Upper lobe of left lung (tissue), 6 donors: ENCODE data around the gene PAX5. TPM values are rescaled to one million over a fixed set of nuclear protein-coding genes. Genes with fewer than 3 reads are reported as not detected.

Experiments
- ATAC-seq, 2 donors: fragments of 200-7000 bp; cut with Tn5 transposase; one replicate each; pipeline ENCODE4 v1.9.1; 2022; ENCODE audit warnings: mild to moderate bottlenecking in 2 of 2, moderate library complexity in 2 of 2; ENCODE audit not compliant: low FRiP score in 2 of 2
- DNase-seq, 2 donors: peaks; one replicate each; pipeline ENCODE4 v3.0.0-alpha.2; 2019 to 2020
- H3K27ac ChIP-seq, 4 donors: fragments of 200-600 bp; sonication (generic); one replicate each; pipeline ENCODE4 v1.5.1; 2016 to 2019
- H3K27me3 ChIP-seq, 4 donors: fragments of 200-600 bp; sonication (generic); one replicate each; pipeline ENCODE4 v1.5.1; 2017 to 2019
- H3K36me3 ChIP-seq, 4 donors: fragments of 200-600 bp; sonication (generic); one replicate each; pipeline ENCODE4 v1.5.1; 2016 to 2019
- H3K4me1 ChIP-seq, 4 donors: fragments of 200-600 bp; sonication (generic); one replicate each; pipeline ENCODE4 v1.5.1; 2018 to 2019
- H3K4me3 ChIP-seq, 4 donors: fragments of 200-600 bp; sonication (generic); one replicate each; pipeline ENCODE4 v1.5.1; 2017 to 2019; ENCODE audit warnings: mild to moderate bottlenecking in 2 of 4, moderate library complexity in 1 of 4
- H3K9me3 ChIP-seq, 4 donors: fragments of 200-600 bp; sonication (generic); one replicate each; pipeline ENCODE4 v1.5.1; 2018 to 2019
- EP300 ChIP-seq, 4 donors: sonication (generic); formaldehyde crosslinking; IDR thresholded peaks; one replicate each; pipeline ENCODE4 v1.5.1; 2017; ENCODE audit warnings: antibody characterized with exemption in 4 of 4, control low read depth in 2 of 4
- POLR2A ChIP-seq, 4 donors: fragments of 450-650 bp; IDR thresholded peaks; one replicate each; pipeline ENCODE4 v1.5.1; 2016 to 2017; ENCODE audit warnings: antibody characterized with exemption in 4 of 4, mild to moderate bottlenecking in 2 of 4
- POLR2AphosphoS5 ChIP-seq, 2 donors: sonication (generic); formaldehyde crosslinking; IDR thresholded peaks; one replicate each; pipeline ENCODE4 v1.5.1; 2017; ENCODE audit warnings: antibody characterized with exemption in 2 of 2
- WGBS, 2 donors: methylation state at CpG; one replicate each; pipeline ENCODE4 v1.1.5; 2017 to 2018; 5-methylcytosine and 5-hydroxymethylcytosine counted together
- total RNA-seq, 6 donors: library from RNA; depleted of rRNA in 4 of 6; stranded (reverse); fragments of >200 nt in 4 of 6; gene quantifications; one replicate each; pipeline versions ENCODE4 v1.1.0 to v1.2.1, GENCODE V29; 2016 to 2021
- TF ChIP-seq, protein P1 (sequence below), 6 experiments: fragments of 450-650 bp in 4 of 6; fragments of 200-600 bp in 2 of 6; sonication (generic) in 2 of 6; IDR thresholded peaks; one replicate each; pipeline ENCODE4 v1.5.1; 2016 to 2019; ENCODE audit warnings: antibody characterized with exemption in 6 of 6
- donor health status: DM: no; HTN: no; CAD: no; lungs with moderate emphysema.
- donor health status: DM: no; HTN: yes; CAD: no; lungs with severe emphysema.

PAX5 gene
- total RNA-seq, 6 donors from 2014 or later: under 0.01 to 0.64 (median 0.43) TPM; not detected in 1

DNA sequence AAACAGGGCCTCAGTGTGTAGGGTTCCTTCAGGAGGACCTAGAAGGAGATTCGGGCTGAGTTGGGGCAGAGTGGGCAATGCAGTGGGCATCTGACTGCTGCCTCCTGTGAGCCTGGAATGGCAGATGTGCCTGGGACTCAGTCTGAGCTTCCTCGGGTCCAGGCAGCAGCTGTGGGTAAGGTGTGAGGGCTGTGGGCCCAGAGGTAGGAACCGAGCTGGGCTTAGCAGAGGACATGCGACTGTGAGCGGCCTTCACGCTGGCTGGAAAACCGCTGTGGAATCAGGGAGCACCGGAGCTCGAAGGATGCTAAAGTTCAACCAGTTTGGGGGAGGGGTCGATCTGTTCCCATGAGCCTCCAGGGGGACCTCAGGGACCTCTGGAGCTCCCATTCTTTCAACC is 137.0 kb downstream of the PAX5 start:
- 56 to 73% methylated on average over 10 of the region's 10 CpGs for WGBS, 2 donors
- no peaks in the 10 kb centered on the region for H3K36me3 ChIP-seq
- DNase-seq (no peak), ATAC-seq (no peak)
- TF ChIP-seq, protein P1, sequence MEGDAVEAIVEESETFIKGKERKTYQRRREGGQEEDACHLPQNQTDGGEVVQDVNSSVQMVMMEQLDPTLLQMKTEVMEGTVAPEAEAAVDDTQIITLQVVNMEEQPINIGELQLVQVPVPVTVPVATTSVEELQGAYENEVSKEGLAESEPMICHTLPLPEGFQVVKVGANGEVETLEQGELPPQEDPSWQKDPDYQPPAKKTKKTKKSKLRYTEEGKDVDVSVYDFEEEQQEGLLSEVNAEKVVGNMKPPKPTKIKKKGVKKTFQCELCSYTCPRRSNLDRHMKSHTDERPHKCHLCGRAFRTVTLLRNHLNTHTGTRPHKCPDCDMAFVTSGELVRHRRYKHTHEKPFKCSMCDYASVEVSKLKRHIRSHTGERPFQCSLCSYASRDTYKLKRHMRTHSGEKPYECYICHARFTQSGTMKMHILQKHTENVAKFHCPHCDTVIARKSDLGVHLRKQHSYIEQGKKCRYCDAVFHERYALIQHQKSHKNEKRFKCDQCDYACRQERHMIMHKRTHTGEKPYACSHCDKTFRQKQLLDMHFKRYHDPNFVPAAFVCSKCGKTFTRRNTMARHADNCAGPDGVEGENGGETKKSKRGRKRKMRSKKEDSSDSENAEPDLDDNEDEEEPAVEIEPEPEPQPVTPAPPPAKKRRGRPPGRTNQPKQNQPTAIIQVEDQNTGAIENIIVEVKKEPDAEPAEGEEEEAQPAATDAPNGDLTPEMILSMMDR (IDR thresholded peaks at IDR 0.05): no peak
- TF ChIP-seq POLR2A (IDR thresholded peaks at IDR 0.05) (no peak), POLR2AphosphoS5 (IDR thresholded peaks at IDR 0.05) (no peak), EP300 (IDR thresholded peaks at IDR 0.05) (no peak)
- no peaks in the 10 kb centered on the region for H3K4me1 ChIP-seq
- no peaks in the 10 kb centered on the region for H3K9me3 ChIP-seq
- H3K4me3 ChIP-seq: no peak overlapping the region
- H3K27me3 ChIP-seq: no peaks in the 10 kb centered on the region
- no peak overlapping the region for H3K27ac ChIP-seq

DNA sequence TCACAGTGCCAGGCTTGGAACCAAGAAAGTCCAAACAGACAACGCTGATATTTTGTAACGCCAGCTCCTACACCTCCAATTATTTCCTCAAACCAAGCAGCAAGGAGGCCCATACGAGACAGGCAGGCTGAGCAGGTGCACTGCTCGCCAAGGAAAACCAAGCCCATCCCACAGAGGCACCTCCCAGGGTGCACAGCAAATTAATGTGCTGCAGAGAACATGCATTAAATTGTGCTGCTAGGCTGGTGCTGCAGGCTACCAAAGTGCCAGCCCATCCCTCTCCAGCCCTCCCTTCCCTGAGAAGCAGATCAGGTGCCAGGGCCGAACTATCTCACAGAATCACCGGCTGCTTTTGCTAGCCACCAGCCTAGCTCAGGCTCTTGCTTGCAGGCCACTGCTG is 137.8 kb downstream of the PAX5 start:
- H3K9me3 ChIP-seq: no peaks in the 10 kb centered on the region
- no peaks in the 10 kb centered on the region for H3K27me3 ChIP-seq
- ATAC-seq: no peak
- WGBS, 2 donors: 79 to 86% methylated on average over 2 to 6 of the region's 6 CpGs
- no peak overlapping the region for H3K27ac ChIP-seq
- no peaks in the 10 kb centered on the region for H3K36me3 ChIP-seq
- no peak for DNase-seq
- H3K4me1 ChIP-seq: no peaks in the 10 kb centered on the region
- TF ChIP-seq POLR2AphosphoS5 (IDR thresholded peaks at IDR 0.05) (no peak), POLR2A (IDR thresholded peaks at IDR 0.05) (no peak), EP300 (IDR thresholded peaks at IDR 0.05) (no peak)
- TF ChIP-seq, protein P1 (IDR thresholded peaks at IDR 0.05): no peak
- H3K4me3 ChIP-seq: no peak overlapping the region

DNA sequence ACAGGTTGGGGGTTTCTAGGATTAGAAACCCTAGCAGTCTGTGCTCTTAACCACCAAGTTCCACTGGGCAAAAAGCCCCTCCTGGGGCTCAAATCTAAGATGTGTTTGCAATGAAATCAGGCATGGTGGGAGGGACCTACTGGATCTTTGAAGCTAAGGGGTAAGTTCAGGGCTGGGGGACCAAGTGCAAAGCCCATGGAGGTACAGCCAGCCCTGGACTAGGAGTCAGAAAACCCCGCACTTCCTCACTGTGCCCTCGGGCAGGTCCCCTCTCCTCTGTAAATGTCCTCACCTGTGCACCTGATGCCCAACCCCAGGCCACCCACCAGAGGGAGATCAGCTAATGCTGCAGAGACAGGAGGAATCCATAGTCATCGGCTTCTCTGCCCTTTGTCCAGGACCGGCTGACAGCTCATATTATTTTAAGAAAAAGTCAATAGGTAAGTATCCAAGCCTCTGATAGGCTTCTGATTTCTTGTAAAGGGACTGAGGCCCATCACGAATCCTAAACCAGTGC is 138.3 kb downstream of the PAX5 start:
- no peak for DNase-seq
- 58 to 63% methylated on average over 5 of the region's 5 CpGs for WGBS, 2 donors
- ATAC-seq: no peak
- no peak overlapping the region for H3K27ac ChIP-seq
- H3K4me1 ChIP-seq: no peaks in the 10 kb centered on the region
- no peaks in the 10 kb centered on the region for H3K9me3 ChIP-seq
- H3K36me3 ChIP-seq: no peaks in the 10 kb centered on the region
- no peak overlapping the region for H3K4me3 ChIP-seq
- TF ChIP-seq POLR2A (IDR thresholded peaks at IDR 0.05) (no peak), POLR2AphosphoS5 (IDR thresholded peaks at IDR 0.05) (no peak), EP300 (IDR thresholded peaks at IDR 0.05) (no peak)
- TF ChIP-seq, protein P1 (IDR thresholded peaks at IDR 0.05): no peak
- H3K27me3 ChIP-seq: no peaks in the 10 kb centered on the region

DNA sequence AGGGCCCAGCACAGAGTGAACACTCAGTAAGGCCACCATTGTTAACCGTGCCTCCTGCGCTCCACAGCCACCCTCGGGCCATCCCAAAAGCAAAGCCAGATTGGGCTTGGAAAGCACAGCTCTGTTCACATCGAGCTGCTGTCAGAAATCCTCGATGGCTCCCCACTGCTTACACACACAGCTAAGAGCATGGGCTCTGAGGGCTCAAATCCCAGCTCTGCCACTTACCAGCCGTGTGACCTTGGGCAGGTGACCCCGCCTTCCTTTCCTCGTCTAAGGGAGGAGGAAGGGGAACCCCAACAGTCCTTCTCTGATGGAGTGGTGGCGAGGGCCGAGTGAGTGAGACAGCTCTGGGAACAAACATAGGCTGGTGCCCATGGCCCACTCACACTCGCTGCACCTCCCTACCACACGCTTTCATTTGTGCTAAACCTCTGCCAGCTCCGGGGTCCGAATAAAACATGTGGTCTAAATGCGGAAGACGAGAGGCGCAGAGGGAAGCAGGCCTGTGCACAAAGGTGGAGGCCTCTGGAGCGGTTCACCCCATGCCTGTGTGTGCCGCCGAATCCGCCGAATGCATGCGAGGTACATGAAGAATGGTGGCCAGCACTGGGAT is 139.3 kb downstream of the PAX5 start:
- no peak overlapping the region for H3K27ac ChIP-seq
- 86 to 90% methylated on average over 23 of the region's 23 CpGs for WGBS, 2 donors
- H3K9me3 ChIP-seq: no peaks in the 10 kb centered on the region
- H3K27me3 ChIP-seq: no peaks in the 10 kb centered on the region
- H3K4me3 ChIP-seq: no peak overlapping the region
- TF ChIP-seq POLR2A (IDR thresholded peaks at IDR 0.05) (no peak), EP300 (IDR thresholded peaks at IDR 0.05) (no peak), POLR2AphosphoS5 (IDR thresholded peaks at IDR 0.05) (no peak)
- TF ChIP-seq, protein P1 (IDR thresholded peaks at IDR 0.05): no peak
- H3K4me1 ChIP-seq: no peaks in the 10 kb centered on the region
- no peaks in the 10 kb centered on the region for H3K36me3 ChIP-seq
- DNase-seq: no peak
- ATAC-seq: no peak

DNA sequence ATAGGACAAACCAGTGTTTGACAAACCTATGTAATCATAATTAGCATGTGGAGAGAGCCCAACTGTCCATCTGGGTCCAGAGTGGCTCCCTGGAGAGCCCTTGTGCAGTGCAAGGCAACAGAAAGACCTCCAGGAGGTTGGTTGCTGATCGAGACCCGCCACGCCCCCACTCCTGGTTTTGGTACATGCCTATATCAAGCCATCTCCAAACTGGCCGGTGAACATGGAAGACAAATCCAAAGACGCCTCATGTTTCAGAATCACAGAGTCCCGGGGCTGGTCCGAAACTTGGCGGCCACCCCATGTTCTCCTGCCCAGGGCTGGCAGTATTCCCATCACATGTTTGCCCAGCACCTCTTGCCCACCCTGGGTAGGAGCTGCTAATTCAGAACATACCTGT is 140.2 kb downstream of the PAX5 start:
- H3K36me3 ChIP-seq: no peaks in the 10 kb centered on the region
- ATAC-seq: no peak
- DNase-seq: no peak
- no peaks in the 10 kb centered on the region for H3K4me1 ChIP-seq
- no peak overlapping the region for H3K4me3 ChIP-seq
- H3K27me3 ChIP-seq: no peaks in the 10 kb centered on the region
- 76 to 80% methylated on average over 5 to 8 of the region's 8 CpGs for WGBS, 2 donors
- no peaks in the 10 kb centered on the region for H3K9me3 ChIP-seq
- no peak overlapping the region for H3K27ac ChIP-seq
- TF ChIP-seq EP300 (IDR thresholded peaks at IDR 0.05) (no peak), POLR2AphosphoS5 (IDR thresholded peaks at IDR 0.05) (no peak), POLR2A (IDR thresholded peaks at IDR 0.05) (no peak)
- TF ChIP-seq, protein P1 (IDR thresholded peaks at IDR 0.05): no peak
